OCI-LY1 (cell line): ENCODE data around the gene ENPP3.

Experiments used
- H2AFZ ChIP-seq: fragments of 200-600 bp; sonication (generic), shearing (Covaris generic); 2 replicates; pipeline ENCODE4 v1.6.0; 2014; ENCODE audit warnings: antibody characterized with exemption, mild to moderate bottlenecking, low read length
- H3F3A ChIP-seq: fragments of 200-600 bp; sonication (generic), shearing (Covaris generic); 2 replicates; pipeline ENCODE4 v1.6.0; 2014; ENCODE audit warnings: mild to moderate bottlenecking, antibody characterized with exemption, low read length, moderate library complexity; ENCODE audit not compliant: insufficient read depth
- H3K27ac ChIP-seq: fragments of 200-600 bp; sonication (generic); 2 replicates; pipeline ENCODE4 v1.5.1; 2014; ENCODE audit warnings: low read length, mixed run types, mild to moderate bottlenecking, low read depth; ENCODE audit not compliant: poor library complexity, severe bottlenecking
- H3K27me3 ChIP-seq: fragments of 200-600 bp; sonication (generic); 2 replicates; pipeline ENCODE4 v1.6.0; 2014; ENCODE audit warnings: antibody characterized with exemption, mild to moderate bottlenecking, low read length, moderate library complexity; ENCODE audit not compliant: insufficient read depth
- H3K36me3 ChIP-seq: fragments of 200-600 bp; sonication (generic); 2 replicates; pipeline ENCODE4 v1.6.1; 2014; ENCODE audit warnings: mild to moderate bottlenecking, antibody characterized with exemption, low read length, moderate library complexity, mixed read lengths; ENCODE audit not compliant: insufficient read depth
- H3K4me1 ChIP-seq: fragments of 200-600 bp; sonication (generic); 2 replicates; pipeline ENCODE4 v1.5.1; 2014; ENCODE audit warnings: mild to moderate bottlenecking, low read length, moderate library complexity; ENCODE audit not compliant: insufficient read depth, severe bottlenecking
- H3K4me2 ChIP-seq: fragments of 200-600 bp; sonication (generic), shearing (Covaris generic); 2 replicates; pipeline ENCODE4 v1.6.1; 2014; ENCODE audit warnings: low read length
- H3K4me3 ChIP-seq: fragments of 200-600 bp; sonication (generic); 2 replicates; pipeline ENCODE4 v1.5.1; 2014; ENCODE audit warnings: low read length, low read depth, mild to moderate bottlenecking, mixed read lengths; ENCODE audit not compliant: poor library complexity, severe bottlenecking
- H3K79me2 ChIP-seq: fragments of 200-600 bp; shearing (Covaris generic); 2 replicates; pipeline ENCODE4 v1.6.1; 2016; ENCODE audit warnings: mixed run types, low read length, mixed read lengths; ENCODE audit not compliant: insufficient read depth
- H3K9ac ChIP-seq: fragments of 200-600 bp; sonication (generic), shearing (Covaris generic); 2 replicates; pipeline ENCODE4 v1.6.1; 2014; ENCODE audit warnings: mild to moderate bottlenecking, low read length, mixed read lengths
- H3K9me2 ChIP-seq: fragments of 200-600 bp; sonication (generic), shearing (Covaris generic); 2 replicates; pipeline ENCODE4 v1.6.1; 2014; ENCODE audit warnings: low read depth, mild to moderate bottlenecking, low read length, mixed read lengths
- H3K9me3 ChIP-seq: fragments of 200-600 bp; shearing (Covaris generic); 2 replicates; pipeline ENCODE4 v1.6.1; 2014; ENCODE audit warnings: low read length, mixed read lengths
- H4K20me1 ChIP-seq: fragments of 200-600 bp; sonication (generic), shearing (Covaris generic); 2 replicates; pipeline ENCODE4 v1.6.0; 2016; ENCODE audit warnings: mild to moderate bottlenecking, low read length; ENCODE audit not compliant: insufficient read depth
- EZH2 ChIP-seq: fragments of 200-600 bp; sonication (generic), shearing (Covaris generic); IDR thresholded peaks from 2 replicates; pipeline ENCODE4 v1.8.0; 2017; ENCODE audit warnings: borderline replicate concordance, mixed run types, mild to moderate bottlenecking, antibody characterized with exemption, low read length, moderate library complexity, mixed read lengths
- TF ChIP-seq, protein P1 (sequence below): fragments of 200-600 bp; sonication (generic), shearing (Covaris generic); IDR thresholded peaks from 2 replicates; pipeline ENCODE4 v1.5.1; 2017; ENCODE audit warnings: mild to moderate bottlenecking, antibody characterized with exemption, low read length, moderate library complexity, mixed read lengths

ENPP3 gene

DNA sequence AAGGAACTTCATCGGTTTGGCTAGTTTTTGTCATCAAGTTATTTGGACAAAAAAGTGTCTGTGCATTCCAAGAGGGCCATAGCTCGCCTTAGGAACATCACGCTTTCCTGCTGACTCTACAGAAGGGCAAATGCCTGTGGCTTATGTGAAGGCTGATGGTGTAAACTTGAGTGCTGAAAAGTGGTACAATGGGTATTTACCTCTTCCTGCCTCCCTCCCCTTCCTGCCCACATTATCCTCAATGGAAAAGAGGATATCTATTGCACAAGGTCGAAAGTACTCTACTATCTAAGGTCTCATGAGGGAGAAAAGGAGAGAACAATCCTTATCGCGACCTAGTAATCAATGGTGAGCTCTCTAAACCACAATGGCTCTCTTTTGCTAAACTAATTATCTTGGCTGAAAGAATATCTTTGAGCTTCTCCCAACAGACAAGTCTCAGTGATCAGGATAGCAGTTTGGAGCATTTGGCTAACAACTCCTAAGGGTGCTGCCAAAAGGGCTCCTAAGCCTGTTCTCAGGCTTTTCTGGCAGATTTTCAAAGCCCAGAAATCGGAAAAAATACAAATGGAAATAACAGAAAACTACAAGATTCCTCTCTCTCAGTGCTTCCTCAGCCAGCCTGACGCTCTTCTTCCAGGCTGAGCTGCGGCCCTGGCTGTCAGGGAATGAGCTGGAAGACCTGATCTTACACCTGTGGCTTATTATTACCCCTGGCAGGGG, 128.1 kb downstream of the ENPP3 start:
- Histone ChIP-seq H2AFZ (no peak overlapping the region), H3K9me2 (no peaks in the 10 kb centered on the region), H4K20me1 (no peaks in the 10 kb centered on the region), H3K9ac (no peak overlapping the region), H3K4me1 (no peaks in the 10 kb centered on the region), H3K36me3 (no peaks in the 10 kb centered on the region), H3K4me3 (no peak overlapping the region), H3K4me2 (no peak overlapping the region), H3F3A (no peaks in the 10 kb centered on the region), H3K79me2 (no peaks in the 10 kb centered on the region), H3K27me3 (no peaks in the 10 kb centered on the region), H3K27ac (no peak overlapping the region), H3K9me3 (no peaks in the 10 kb centered on the region)
- TF ChIP-seq, protein P1, sequence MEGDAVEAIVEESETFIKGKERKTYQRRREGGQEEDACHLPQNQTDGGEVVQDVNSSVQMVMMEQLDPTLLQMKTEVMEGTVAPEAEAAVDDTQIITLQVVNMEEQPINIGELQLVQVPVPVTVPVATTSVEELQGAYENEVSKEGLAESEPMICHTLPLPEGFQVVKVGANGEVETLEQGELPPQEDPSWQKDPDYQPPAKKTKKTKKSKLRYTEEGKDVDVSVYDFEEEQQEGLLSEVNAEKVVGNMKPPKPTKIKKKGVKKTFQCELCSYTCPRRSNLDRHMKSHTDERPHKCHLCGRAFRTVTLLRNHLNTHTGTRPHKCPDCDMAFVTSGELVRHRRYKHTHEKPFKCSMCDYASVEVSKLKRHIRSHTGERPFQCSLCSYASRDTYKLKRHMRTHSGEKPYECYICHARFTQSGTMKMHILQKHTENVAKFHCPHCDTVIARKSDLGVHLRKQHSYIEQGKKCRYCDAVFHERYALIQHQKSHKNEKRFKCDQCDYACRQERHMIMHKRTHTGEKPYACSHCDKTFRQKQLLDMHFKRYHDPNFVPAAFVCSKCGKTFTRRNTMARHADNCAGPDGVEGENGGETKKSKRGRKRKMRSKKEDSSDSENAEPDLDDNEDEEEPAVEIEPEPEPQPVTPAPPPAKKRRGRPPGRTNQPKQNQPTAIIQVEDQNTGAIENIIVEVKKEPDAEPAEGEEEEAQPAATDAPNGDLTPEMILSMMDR: no peak
- TF ChIP-seq EZH2: no peak

DNA sequence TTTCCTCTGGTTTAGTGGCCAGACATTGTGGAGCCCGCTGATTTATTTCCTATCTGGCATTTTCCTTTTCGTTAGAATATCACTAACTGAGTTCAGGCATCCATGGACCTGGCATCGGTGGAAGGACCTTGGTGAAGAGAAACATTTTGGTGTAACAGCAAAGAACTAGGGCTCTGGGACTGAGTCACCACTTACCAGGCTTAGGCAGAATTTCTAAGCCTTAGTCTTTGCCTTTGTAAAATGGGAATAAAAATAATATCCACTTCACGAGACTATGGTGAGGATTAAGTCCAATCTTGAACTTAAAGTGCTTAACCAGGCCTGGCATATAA, 128.7 kb downstream of the ENPP3 start:
- Histone ChIP-seq H3K4me3 (no peak overlapping the region), H4K20me1 (no peaks in the 10 kb centered on the region), H3K79me2 (no peaks in the 10 kb centered on the region), H3K27ac (no peak overlapping the region), H3K9me3 (no peaks in the 10 kb centered on the region), H3K27me3 (no peaks in the 10 kb centered on the region), H3K4me1 (no peaks in the 10 kb centered on the region), H3K9me2 (no peaks in the 10 kb centered on the region), H2AFZ (no peak overlapping the region), H3K36me3 (no peaks in the 10 kb centered on the region), H3K4me2 (no peak overlapping the region), H3K9ac (no peak overlapping the region), H3F3A (no peaks in the 10 kb centered on the region)
- TF ChIP-seq, protein P1: no peak
- no peak for TF ChIP-seq EZH2

DNA sequence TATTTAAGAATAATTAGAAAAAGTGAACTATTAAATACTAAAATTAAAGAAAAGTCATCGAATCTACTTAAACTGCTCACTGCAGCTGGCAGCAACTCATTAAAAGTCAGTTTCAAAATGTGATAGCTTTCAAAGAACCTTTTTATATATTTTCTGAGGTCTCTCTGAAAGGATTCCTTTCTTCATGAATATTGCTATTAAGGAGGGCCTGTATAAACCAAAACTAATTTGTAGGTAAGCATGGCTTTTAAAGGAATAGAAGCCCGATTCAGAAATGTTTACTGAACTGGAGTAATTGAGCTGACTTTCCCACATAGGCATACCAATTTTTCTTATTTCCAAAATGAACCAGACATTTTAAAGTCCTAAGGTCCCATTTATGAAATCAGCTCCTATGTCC, 129.5 kb downstream of the ENPP3 start:
- H3K27ac ChIP-seq: no peak overlapping the region
- H2AFZ ChIP-seq: no peak overlapping the region
- H3K9ac ChIP-seq: no peak overlapping the region
- no peaks in the 10 kb centered on the region for H3K9me3 ChIP-seq
- H3K4me2 ChIP-seq: no peak overlapping the region
- H3K4me3 ChIP-seq: no peak overlapping the region
- H3K9me2 ChIP-seq: no peaks in the 10 kb centered on the region
- no peaks in the 10 kb centered on the region for H3K4me1 ChIP-seq
- no peaks in the 10 kb centered on the region for H4K20me1 ChIP-seq
- no peak for TF ChIP-seq EZH2
- TF ChIP-seq, protein P1: no peak
- no peaks in the 10 kb centered on the region for H3K27me3 ChIP-seq
- no peaks in the 10 kb centered on the region for H3K36me3 ChIP-seq
- H3F3A ChIP-seq: no peaks in the 10 kb centered on the region
- H3K79me2 ChIP-seq: no peaks in the 10 kb centered on the region
